RWPE2 (cell line): ENCODE results near the gene AXDND1.

Source experiments
- ATAC-seq: fragments of 200-7000 bp; cut with Tn5 transposase; 3 replicates; pipeline ENCODE4 v1.9.1; 2021; ENCODE audit warnings: low read depth
- DNase-seq: peaks from one replicate; pipeline ENCODE4 v3.0.0-alpha.2; 2020; ENCODE audit warnings: low spot score
- H3K27ac ChIP-seq: fragments of 450-650 bp; 2 replicates; pipeline ENCODE4 v1.5.1; 2017; ENCODE audit warnings: mild to moderate bottlenecking; ENCODE audit not compliant: poor library complexity, severe bottlenecking
- H3K27me3 ChIP-seq: fragments of 250-450 bp; sonication (Bioruptor Pico); 2 replicates; pipeline ENCODE4 v1.5.1; 2021; ENCODE audit warnings: mild to moderate bottlenecking, moderate library complexity; ENCODE audit not compliant: insufficient read depth, poor library complexity, severe bottlenecking
- H3K36me3 ChIP-seq: fragments of 250-450 bp; sonication (Bioruptor Pico); 2 replicates; pipeline ENCODE4 v1.5.1; 2020; ENCODE audit warnings: low read depth, mild to moderate bottlenecking, moderate library complexity
- H3K4me1 ChIP-seq: fragments of 250-450 bp; sonication (Bioruptor Pico); 2 replicates; pipeline ENCODE4 v1.5.1; 2021; ENCODE audit warnings: mild to moderate bottlenecking, moderate library complexity; ENCODE audit not compliant: insufficient read depth, poor library complexity, severe bottlenecking
- H3K4me3 ChIP-seq: fragments of 250-450 bp; sonication (Bioruptor Pico); 2 replicates; pipeline ENCODE4 v1.5.1; 2021; ENCODE audit warnings: mild to moderate bottlenecking, moderate library complexity; ENCODE audit not compliant: severe bottlenecking
- H3K9me3 ChIP-seq: fragments of 250-450 bp; sonication (Bioruptor Pico); 2 replicates; pipeline ENCODE4 v1.5.1; 2021; ENCODE audit warnings: mild to moderate bottlenecking, moderate library complexity; ENCODE audit not compliant: severe bottlenecking
- CTCF ChIP-seq: fragments of 450-650 bp; IDR thresholded peaks from one replicate; pipeline ENCODE4 v1.5.1; 2017; ENCODE audit warnings: mild to moderate bottlenecking, moderate library complexity; ENCODE audit not compliant: poor library complexity, severe bottlenecking

The AXDND1 gene

GRCh38 chr1:179529482-179530195, 163.9 kb downstream of the AXDND1 start:
- peaks cover 4% of the 10 kb centered on the region for H3K27me3 ChIP-seq
- no peak overlapping the region for H3K4me3 ChIP-seq
- no peak for ATAC-seq
- H3K36me3 ChIP-seq: no peaks in the 10 kb centered on the region
- no peak overlapping the region for H3K27ac ChIP-seq
- no peaks in the 10 kb centered on the region for H3K9me3 ChIP-seq
- no peak for TF ChIP-seq CTCF
- DNase-seq: no peak
- no peaks in the 10 kb centered on the region for H3K4me1 ChIP-seq

GRCh38 chr1:179530352-179530751, 164.6 kb downstream of the AXDND1 start:
- no peaks in the 10 kb centered on the region for H3K36me3 ChIP-seq
- no peaks in the 10 kb centered on the region for H3K4me1 ChIP-seq
- no peak for TF ChIP-seq CTCF
- H3K9me3 ChIP-seq: no peaks in the 10 kb centered on the region
- no peak overlapping the region for H3K4me3 ChIP-seq
- ATAC-seq (no peak), DNase-seq (no peak)
- H3K27ac ChIP-seq: no peak overlapping the region
- H3K27me3 ChIP-seq: peaks cover 4% of the 10 kb centered on the region

- no peaks in the 10 kb centered on the region for H3K27me3 ChIP-seq
- no peaks in the 10 kb centered on the region for H3K9me3 ChIP-seq
- H3K4me3 ChIP-seq: no peak overlapping the region
- no peaks in the 10 kb centered on the region for H3K36me3 ChIP-seq
- no peak for TF ChIP-seq CTCF
- DNase-seq (no peak), ATAC-seq (no peak)
- H3K4me1 ChIP-seq: no peaks in the 10 kb centered on the region
- no peak overlapping the region for H3K27ac ChIP-seq
Measured at GRCh38 chr1:179541774-179542173, 176.0 kb downstream of the AXDND1 start.

GRCh38 chr1:179545321-179545720, 179.6 kb downstream of the AXDND1 start:
- DNase-seq: no peak

More at GRCh38 chr1:179545321-179545720, 179.6 kb downstream of the AXDND1 start:
- no peaks in the 10 kb centered on the region for H3K9me3 ChIP-seq
- no peak overlapping the region for H3K4me3 ChIP-seq
- no peak for ATAC-seq
- TF ChIP-seq CTCF: no peak
- no peaks in the 10 kb centered on the region for H3K27me3 ChIP-seq
- no peaks in the 10 kb centered on the region for H3K4me1 ChIP-seq
- no peak overlapping the region for H3K27ac ChIP-seq
- no peaks in the 10 kb centered on the region for H3K36me3 ChIP-seq
